ENCODE data around the gene ZMYM4. TPM values are rescaled to one million over a fixed set of nuclear protein-coding genes. Genes with fewer than 3 reads are reported as not detected.

ZMYM4 gene
- total and polyA plus RNA-seq, 10 of the 15 experiments (the other 5 are each of a cell fraction or from before 2014, with no cell fraction given), result 8.0 to 37.0 (median 28.1) TPM

GRCh38 chr1:35447278-35447677 lies 178.8 kb downstream of the ZMYM4 start:
- Histone ChIP-seq H3K27me3 (replicated peaks in 1 of 2; ENCODE audit: control insufficient read depth in 2 of 2, insufficient read depth in 2 of 2, low read length in 1 of 2) (no peaks in the 10 kb centered on the region), H2AFZ (ENCODE audit: control insufficient read depth, low read depth, low read length) (no peak overlapping the region), H3K36me3 (ENCODE audit: control insufficient read depth in 2 of 2, insufficient read depth in 2 of 2, low read length in 1 of 2) (peaks cover 14 to 41% of the 10 kb centered on the region in 2 experiments), H3K4me2 (ENCODE audit: control insufficient read depth, insufficient read depth) (no peak overlapping the region), H3K4me3 (no peak overlapping the region), H4K20me1 (ENCODE audit: control insufficient read depth, insufficient read depth) (no peaks in the 10 kb centered on the region), H3K9ac (ENCODE audit: control insufficient read depth, insufficient read depth, low read length) (no peak overlapping the region), H3K9me3 (replicated peaks; ENCODE audit: control insufficient read depth, insufficient read depth, low read length) (no peaks in the 10 kb centered on the region), H3K79me2 (ENCODE audit: control insufficient read depth, insufficient read depth, low read length) (no peaks in the 10 kb centered on the region), H3K27ac (ENCODE audit: control insufficient read depth, insufficient read depth) (no peak overlapping the region), H3K4me1 (ENCODE audit: control insufficient read depth, insufficient read depth, low read length) (no peaks in the 10 kb centered on the region)
- TF ChIP-seq ESRRA (IDR thresholded peaks at IDR 0.05; ENCODE audit: low read length) (no peak), RBBP5 (conservative IDR thresholded peaks at IDR 0.05) (no peak), EZH2 (IDR thresholded peaks at IDR 0.05; ENCODE audit: borderline replicate concordance, control insufficient read depth, low read depth, low read length) (no peak), PML (IDR thresholded peaks at IDR 0.05; ENCODE audit: low read length) (no peak), ZNF592 (IDR thresholded peaks at IDR 0.05) (no peak), NFYB (IDR thresholded peaks at IDR 0.05; ENCODE audit: insufficient read depth, low read depth, low read length) (no peak), RUNX3 (IDR thresholded peaks at IDR 0.05; ENCODE audit: low read length) (no peak)
- ChIA-PET RAD21 (ENCODE audit: unreplicated experiment) (interaction anchor here (0.7 to 1.2 kb wide), 4 partner anchors 91 to 527 kb away, joined by 3 to 4 read pairs (median 4); no protein-coding TSS in a partner anchor), SMC1A (ENCODE audit: uncharacterized antibody, unreplicated experiment) (interaction anchor here (0.9 to 14.3 kb wide), 5 partner anchors 11 to 121 kb away, joined by 3 to 254 read pairs (median 5); no protein-coding TSS in a partner anchor), POLR2A (interaction anchor here (0.6 to 0.7 kb wide), 2 partner anchors 102 to 124 kb away, joined by 3 to 4 read pairs; no protein-coding TSS in a partner anchor), CTCF (interaction anchor here (0.6 to 9.3 kb wide), 9 partner anchors 14 to 327 kb away, joined by 3 to 260 read pairs (median 3); no protein-coding TSS in a partner anchor)
- intact Hi-C loops (cut with micrococcal nuclease; ENCODE audit: unreplicated experiment), result no loop called here
- no peak for FAIRE-seq
- no TSS peak for BruUV-seq (replicated peaks)
- no peak for ATAC-seq
- in situ Hi-C loops (cut with MboI), result loop anchor here (5.0 kb wide), 1 partner anchor 275 kb away; no protein-coding TSS in a partner anchor
- no peak for DNase-seq (ENCODE audit: low read depth, low spot score)

Data from GM12878 (cell line).